WTC11 (cell line): ENCODE measurements around the gene CLEC7A. TPM values are rescaled to one million over a fixed set of nuclear protein-coding genes. Genes with fewer than 3 reads are reported as not detected.

Source experiments
- ATAC-seq: fragments of 200-7000 bp; cut with Tn5 transposase; 2 replicates; pipeline ENCODE4 v1.10.0; 2021; ENCODE audit warnings: mild to moderate bottlenecking, moderate library complexity
- Bru-seq: library from RNA; stranded (reverse); fragments of 400-500 nt; gene quantifications from one replicate; lab custom pipeline; 2021; lab: Mats Ljungman, UMichigan
- CTCF ChIA-PET: fragments of 300-600 bp; sonication (Branson Sonifier 250); formaldehyde crosslinking; loops from one replicate; lab custom pipeline; 2021; ENCODE audit warnings: antibody characterized with exemption; lab: Charles Lee
- POLR2A ChIA-PET: fragments of 350-600 bp; sonication (Branson Sonifier 250); formaldehyde crosslinking; loops from one replicate; lab custom pipeline; 2021; ENCODE audit warnings: antibody characterized with exemption; lab: Charles Lee
- DNase-seq: peaks from one replicate; pipeline ENCODE4 v3.0.0; 2021; ENCODE audit warnings: low spot score
- H3K27ac Mint-ChIP-seq: 2 replicates; pipeline ENCODE4 v1.8.0; 2021; ENCODE audit warnings: mixed read lengths
- H3K27me3 Mint-ChIP-seq: 2 replicates; pipeline ENCODE4 v1.8.0; 2021; ENCODE audit warnings: low read depth, mild to moderate bottlenecking, moderate library complexity, mixed read lengths
- H3K36me3 Mint-ChIP-seq: 2 replicates; pipeline ENCODE4 v1.8.0; 2021; ENCODE audit warnings: mixed read lengths
- H3K4me1 Mint-ChIP-seq: 2 replicates; pipeline ENCODE4 v1.8.0; 2022; ENCODE audit warnings: mixed read lengths
- H3K4me3 Mint-ChIP-seq: 2 replicates; pipeline ENCODE4 v1.8.0; 2021; ENCODE audit warnings: mild to moderate bottlenecking, moderate library complexity, mixed read lengths
- H3K9me3 Mint-ChIP-seq: 2 replicates; pipeline ENCODE4 v1.8.0; 2021; ENCODE audit warnings: mixed read lengths
- ELF4 ChIP-seq: sonication (generic); formaldehyde crosslinking; IDR thresholded peaks from 2 replicates; pipeline ENCODE4 v1.8.1; 2022; ENCODE audit warnings: low read depth, mild to moderate bottlenecking, moderate library complexity, missing genetic modification reagents
- ETV6 ChIP-seq: sonication (generic); formaldehyde crosslinking; IDR thresholded peaks from 2 replicates; pipeline ENCODE4 v1.8.1; 2022; ENCODE audit warnings: mild to moderate bottlenecking, missing genetic modification reagents
- GABPB1 ChIP-seq: sonication (generic); formaldehyde crosslinking; IDR thresholded peaks from 2 replicates; pipeline ENCODE4 v1.8.1; 2023; ENCODE audit warnings: mild to moderate bottlenecking, missing genetic modification reagents
- GRHL2 ChIP-seq: fragments of 250-450 bp; sonication (Bioruptor Pico); IDR thresholded peaks from 2 replicates; pipeline ENCODE4 v1.8.0; 2022; ENCODE audit warnings: mild to moderate bottlenecking, moderate library complexity; ENCODE audit not compliant: insufficient replicate concordance, severe bottlenecking
- HMGA2 ChIP-seq: fragments of 250-450 bp; sonication (Bioruptor Pico); IDR thresholded peaks from 2 replicates; pipeline ENCODE4 v1.4.0; 2021; ENCODE audit warnings: mild to moderate bottlenecking, moderate library complexity
- NFATC4 ChIP-seq: fragments of 250-450 bp; sonication (Bioruptor Pico); IDR thresholded peaks from 2 replicates; pipeline ENCODE4 v1.9.0; 2021; ENCODE audit warnings: mild to moderate bottlenecking
- NFYB ChIP-seq: sonication (generic); formaldehyde crosslinking; conservative IDR thresholded peaks from 2 replicates; pipeline ENCODE4 v1.8.0; 2022; ENCODE audit warnings: low read depth, missing genetic modification reagents
- OVOL2 ChIP-seq: fragments of 250-450 bp; sonication (Bioruptor Pico); IDR thresholded peaks from 2 replicates; pipeline ENCODE4 v1.9.0; 2021; ENCODE audit warnings: mild to moderate bottlenecking, borderline replicate concordance
- SP1 ChIP-seq: sonication (generic); formaldehyde crosslinking; conservative IDR thresholded peaks from 2 replicates; pipeline ENCODE4 v1.8.1; 2022; ENCODE audit warnings: missing genetic modification reagents
- ZNF121 ChIP-seq: sonication (generic); formaldehyde crosslinking; IDR thresholded peaks from 2 replicates; pipeline ENCODE4 v1.8.0; 2023; ENCODE audit warnings: missing genetic modification reagents
- ZNF138 ChIP-seq: sonication (generic); formaldehyde crosslinking; conservative IDR thresholded peaks from 2 replicates; pipeline ENCODE4 v1.8.1; 2022; ENCODE audit warnings: mild to moderate bottlenecking, moderate library complexity, missing genetic modification reagents
- ZNF317 ChIP-seq: sonication (generic); formaldehyde crosslinking; IDR thresholded peaks from 2 replicates; pipeline ENCODE4 v1.8.1; 2023; ENCODE audit warnings: low read depth, mild to moderate bottlenecking, moderate library complexity, missing genetic modification reagents, borderline replicate concordance
- long read RNA-seq, 3 experiments: library from RNA in 1 of 3; library from capped mRNA in 1 of 3; library from polyadenylated mRNA in 1 of 3; unstranded in 2 of 3; stranded (forward) in 1 of 3; transcript quantifications; one replicate each; pipeline ENCODE4 v2.0.0, GENCODE V29; 2021
- total RNA-seq: library from RNA; stranded (reverse); gene quantifications from 3 replicates; pipeline ENCODE4 v1.2.3, GENCODE V29; 2021
- TF ChIP-seq, protein P1 (sequence below): sonication (generic); formaldehyde crosslinking; IDR thresholded peaks from 2 replicates; pipeline ENCODE4 v1.8.1; 2023; ENCODE audit warnings: mild to moderate bottlenecking, moderate library complexity, missing genetic modification reagents
- TF ChIP-seq, protein P2 (sequence below): sonication (generic); formaldehyde crosslinking; IDR thresholded peaks from 2 replicates; pipeline ENCODE4 v1.8.1; 2022; ENCODE audit warnings: mild to moderate bottlenecking, missing genetic modification reagents, moderate library complexity, borderline replicate concordance
- TF ChIP-seq, protein P3 (sequence below): sonication (generic); formaldehyde crosslinking; IDR thresholded peaks from 2 replicates; pipeline ENCODE4 v1.8.1; 2023; ENCODE audit warnings: mild to moderate bottlenecking, missing genetic modification reagents, borderline replicate concordance
- TF ChIP-seq, protein P4 (sequence below): sonication (generic); formaldehyde crosslinking; IDR thresholded peaks from 2 replicates; pipeline ENCODE4 v1.8.0; 2023; ENCODE audit warnings: missing genetic modification reagents, mild to moderate bottlenecking, borderline replicate concordance

Gene CLEC7A
- total RNA-seq (0.09 to 0.92 TPM (median 0.48 TPM) in 3 replicates), Bru-seq, nascent RNA (percentile 15 among the genes with signal in this experiment)
- long read RNA-seq, experiment 1, partial matches to known transcripts, result 0 of 1 reads
- long read RNA-seq, experiment 1, other reads (novel, unspliced or antisense), result 1 of 1 reads
- long read RNA-seq, experiment 2, result 0 reads
- long read RNA-seq, experiment 3, result 0 reads

DNA sequence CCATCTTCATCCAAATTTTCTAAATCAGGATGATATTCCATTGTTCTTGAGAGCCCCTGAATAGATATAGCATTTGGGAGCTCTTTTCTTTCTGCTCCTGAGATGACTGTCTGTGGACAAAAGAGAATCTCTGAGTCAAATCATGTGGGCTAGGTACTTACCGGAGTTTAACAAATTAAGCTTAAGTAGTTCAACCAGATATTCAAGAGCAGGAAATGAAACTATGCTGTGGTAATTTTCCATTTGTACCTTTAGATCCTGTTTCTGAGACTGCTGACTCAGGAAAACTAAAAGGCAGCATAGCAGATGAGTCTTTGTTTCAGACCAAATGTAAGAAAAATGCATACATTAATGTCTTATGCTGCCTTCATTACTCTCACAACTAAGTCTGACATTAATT lies at the start of gene CLEC7A:
CLEC7A (minus strand) TSS at position 158 of the 400 bp plus-strand sequence; CDS start at position 41, 117 bp downstream.
- CTCF ChIA-PET, result interaction anchor here (1.8 to 1.9 kb wide), 2 partner anchors 10 to 120 kb away, joined by 5 read pairs; no protein-coding TSS in a partner anchor
- no peaks in the 10 kb centered on the region for H3K27me3 Mint-ChIP-seq
- POLR2A ChIA-PET, result no interaction called here
- no peaks in the 10 kb centered on the region for H3K9me3 Mint-ChIP-seq
- H3K4me3 Mint-ChIP-seq, result 0 out of 2 replicates have a peak within 1 kb of the TSS, but pooled peaks have one; percentile 1
- peak within 1 kb of the TSS; percentile 67 for H3K27ac Mint-ChIP-seq
- no peaks in the 10 kb centered on the region for H3K36me3 Mint-ChIP-seq
- no peak for DNase-seq
- peaks cover 64% of the 10 kb centered on the region for H3K4me1 Mint-ChIP-seq
- TF ChIP-seq SP1 (no peak), ETV6 (no peak), NFYB (no peak), ELF4 (CRISPR knock-in tag) (no peak), ZNF138 (no peak), HMGA2 (CRISPR knock-in tag) (no peak), OVOL2 (CRISPR knock-in tag) (no peak), GABPB1 (CRISPR knock-in tag) (no peak), NFATC4 (CRISPR knock-in tag) (no peak), ZNF121 (CRISPR knock-in tag) (no peak), ZNF317 (no peak), GRHL2 (CRISPR knock-in tag) (no peak)
- TF ChIP-seq, protein P1, sequence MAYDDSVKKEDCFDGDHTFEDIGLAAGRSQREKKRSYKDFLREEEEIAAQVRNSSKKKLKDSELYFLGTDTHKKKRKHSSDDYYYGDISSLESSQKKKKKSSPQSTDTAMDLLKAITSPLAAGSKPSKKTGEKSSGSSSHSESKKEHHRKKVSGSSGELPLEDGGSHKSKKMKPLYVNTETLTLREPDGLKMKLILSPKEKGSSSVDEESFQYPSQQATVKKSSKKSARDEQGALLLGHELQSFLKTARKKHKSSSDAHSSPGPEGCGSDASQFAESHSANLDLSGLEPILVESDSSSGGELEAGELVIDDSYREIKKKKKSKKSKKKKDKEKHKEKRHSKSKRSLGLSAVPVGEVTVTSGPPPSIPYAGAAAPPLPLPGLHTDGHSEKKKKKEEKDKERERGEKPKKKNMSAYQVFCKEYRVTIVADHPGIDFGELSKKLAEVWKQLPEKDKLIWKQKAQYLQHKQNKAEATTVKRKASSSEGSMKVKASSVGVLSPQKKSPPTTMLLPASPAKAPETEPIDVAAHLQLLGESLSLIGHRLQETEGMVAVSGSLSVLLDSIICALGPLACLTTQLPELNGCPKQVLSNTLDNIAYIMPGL (CRISPR knock-in tag), result no peak
- TF ChIP-seq, protein P2, sequence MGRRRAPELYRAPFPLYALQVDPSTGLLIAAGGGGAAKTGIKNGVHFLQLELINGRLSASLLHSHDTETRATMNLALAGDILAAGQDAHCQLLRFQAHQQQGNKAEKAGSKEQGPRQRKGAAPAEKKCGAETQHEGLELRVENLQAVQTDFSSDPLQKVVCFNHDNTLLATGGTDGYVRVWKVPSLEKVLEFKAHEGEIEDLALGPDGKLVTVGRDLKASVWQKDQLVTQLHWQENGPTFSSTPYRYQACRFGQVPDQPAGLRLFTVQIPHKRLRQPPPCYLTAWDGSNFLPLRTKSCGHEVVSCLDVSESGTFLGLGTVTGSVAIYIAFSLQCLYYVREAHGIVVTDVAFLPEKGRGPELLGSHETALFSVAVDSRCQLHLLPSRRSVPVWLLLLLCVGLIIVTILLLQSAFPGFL (CRISPR knock-in tag), result no peak
- TF ChIP-seq, protein P3, sequence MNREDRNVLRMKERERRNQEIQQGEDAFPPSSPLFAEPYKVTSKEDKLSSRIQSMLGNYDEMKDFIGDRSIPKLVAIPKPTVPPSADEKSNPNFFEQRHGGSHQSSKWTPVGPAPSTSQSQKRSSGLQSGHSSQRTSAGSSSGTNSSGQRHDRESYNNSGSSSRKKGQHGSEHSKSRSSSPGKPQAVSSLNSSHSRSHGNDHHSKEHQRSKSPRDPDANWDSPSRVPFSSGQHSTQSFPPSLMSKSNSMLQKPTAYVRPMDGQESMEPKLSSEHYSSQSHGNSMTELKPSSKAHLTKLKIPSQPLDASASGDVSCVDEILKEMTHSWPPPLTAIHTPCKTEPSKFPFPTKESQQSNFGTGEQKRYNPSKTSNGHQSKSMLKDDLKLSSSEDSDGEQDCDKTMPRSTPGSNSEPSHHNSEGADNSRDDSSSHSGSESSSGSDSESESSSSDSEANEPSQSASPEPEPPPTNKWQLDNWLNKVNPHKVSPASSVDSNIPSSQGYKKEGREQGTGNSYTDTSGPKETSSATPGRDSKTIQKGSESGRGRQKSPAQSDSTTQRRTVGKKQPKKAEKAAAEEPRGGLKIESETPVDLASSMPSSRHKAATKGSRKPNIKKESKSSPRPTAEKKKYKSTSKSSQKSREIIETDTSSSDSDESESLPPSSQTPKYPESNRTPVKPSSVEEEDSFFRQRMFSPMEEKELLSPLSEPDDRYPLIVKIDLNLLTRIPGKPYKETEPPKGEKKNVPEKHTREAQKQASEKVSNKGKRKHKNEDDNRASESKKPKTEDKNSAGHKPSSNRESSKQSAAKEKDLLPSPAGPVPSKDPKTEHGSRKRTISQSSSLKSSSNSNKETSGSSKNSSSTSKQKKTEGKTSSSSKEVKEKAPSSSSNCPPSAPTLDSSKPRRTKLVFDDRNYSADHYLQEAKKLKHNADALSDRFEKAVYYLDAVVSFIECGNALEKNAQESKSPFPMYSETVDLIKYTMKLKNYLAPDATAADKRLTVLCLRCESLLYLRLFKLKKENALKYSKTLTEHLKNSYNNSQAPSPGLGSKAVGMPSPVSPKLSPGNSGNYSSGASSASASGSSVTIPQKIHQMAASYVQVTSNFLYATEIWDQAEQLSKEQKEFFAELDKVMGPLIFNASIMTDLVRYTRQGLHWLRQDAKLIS (CRISPR knock-in tag), result no peak
- TF ChIP-seq, protein P4, sequence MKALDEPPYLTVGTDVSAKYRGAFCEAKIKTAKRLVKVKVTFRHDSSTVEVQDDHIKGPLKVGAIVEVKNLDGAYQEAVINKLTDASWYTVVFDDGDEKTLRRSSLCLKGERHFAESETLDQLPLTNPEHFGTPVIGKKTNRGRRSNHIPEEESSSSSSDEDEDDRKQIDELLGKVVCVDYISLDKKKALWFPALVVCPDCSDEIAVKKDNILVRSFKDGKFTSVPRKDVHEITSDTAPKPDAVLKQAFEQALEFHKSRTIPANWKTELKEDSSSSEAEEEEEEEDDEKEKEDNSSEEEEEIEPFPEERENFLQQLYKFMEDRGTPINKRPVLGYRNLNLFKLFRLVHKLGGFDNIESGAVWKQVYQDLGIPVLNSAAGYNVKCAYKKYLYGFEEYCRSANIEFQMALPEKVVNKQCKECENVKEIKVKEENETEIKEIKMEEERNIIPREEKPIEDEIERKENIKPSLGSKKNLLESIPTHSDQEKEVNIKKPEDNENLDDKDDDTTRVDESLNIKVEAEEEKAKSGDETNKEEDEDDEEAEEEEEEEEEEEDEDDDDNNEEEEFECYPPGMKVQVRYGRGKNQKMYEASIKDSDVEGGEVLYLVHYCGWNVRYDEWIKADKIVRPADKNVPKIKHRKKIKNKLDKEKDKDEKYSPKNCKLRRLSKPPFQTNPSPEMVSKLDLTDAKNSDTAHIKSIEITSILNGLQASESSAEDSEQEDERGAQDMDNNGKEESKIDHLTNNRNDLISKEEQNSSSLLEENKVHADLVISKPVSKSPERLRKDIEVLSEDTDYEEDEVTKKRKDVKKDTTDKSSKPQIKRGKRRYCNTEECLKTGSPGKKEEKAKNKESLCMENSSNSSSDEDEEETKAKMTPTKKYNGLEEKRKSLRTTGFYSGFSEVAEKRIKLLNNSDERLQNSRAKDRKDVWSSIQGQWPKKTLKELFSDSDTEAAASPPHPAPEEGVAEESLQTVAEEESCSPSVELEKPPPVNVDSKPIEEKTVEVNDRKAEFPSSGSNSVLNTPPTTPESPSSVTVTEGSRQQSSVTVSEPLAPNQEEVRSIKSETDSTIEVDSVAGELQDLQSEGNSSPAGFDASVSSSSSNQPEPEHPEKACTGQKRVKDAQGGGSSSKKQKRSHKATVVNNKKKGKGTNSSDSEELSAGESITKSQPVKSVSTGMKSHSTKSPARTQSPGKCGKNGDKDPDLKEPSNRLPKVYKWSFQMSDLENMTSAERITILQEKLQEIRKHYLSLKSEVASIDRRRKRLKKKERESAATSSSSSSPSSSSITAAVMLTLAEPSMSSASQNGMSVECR (CRISPR knock-in tag), result no peak
- ATAC-seq, result no peak
